C4-2B (cell line): ENCODE data around the gene MINDY4.
"Not testable (repeated sequence)": the region's sequence is repeated elsewhere in the genome, so short reads cannot be mapped to it uniquely, and the experiment has no call there.

Experiments used
- H3K27ac ChIP-seq: fragments of 450-650 bp; 2 replicates; pipeline ENCODE4 v1.5.1; 2017
- ZFX ChIP-seq: fragments of 450-650 bp; IDR thresholded peaks from 2 replicates; pipeline ENCODE4 v1.6.1; 2017
- TF ChIP-seq, protein P1 (sequence below): fragments of 450-650 bp; conservative IDR thresholded peaks from 2 replicates; pipeline ENCODE4 v1.5.1; 2017; ENCODE audit warnings: mild to moderate bottlenecking

Gene MINDY4

DNA sequence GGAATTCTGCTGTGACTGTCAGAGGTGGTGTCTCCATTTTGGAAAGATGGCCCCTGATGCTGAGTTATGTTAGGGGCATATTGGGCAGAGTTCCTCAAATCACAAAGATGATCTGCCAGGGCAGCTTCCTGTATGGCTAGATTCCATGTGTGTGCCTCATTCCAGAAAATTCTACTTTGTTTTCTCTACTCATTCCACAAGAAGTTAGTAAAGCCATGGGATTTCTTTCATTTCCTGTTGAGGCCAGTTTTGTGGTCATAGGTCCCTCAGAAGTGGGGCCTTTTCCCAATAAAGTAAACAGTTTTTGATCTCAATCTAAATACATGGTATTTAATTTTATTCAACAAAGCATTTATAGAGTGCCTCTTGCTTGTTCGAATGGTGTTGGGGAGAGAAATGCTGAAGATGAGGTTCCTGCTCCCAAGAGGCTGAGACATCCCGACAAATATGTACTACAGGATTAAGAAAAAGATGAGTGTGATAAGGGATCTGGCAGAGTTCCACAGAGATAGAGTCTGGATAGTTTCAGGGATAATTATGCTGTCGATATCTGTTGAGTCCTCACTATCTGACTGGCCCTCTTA is 33.0 kb downstream of the MINDY4 start:
- H3K27ac ChIP-seq, result no peak overlapping the region
- no peak for TF ChIP-seq ZFX
- TF ChIP-seq, protein P1, sequence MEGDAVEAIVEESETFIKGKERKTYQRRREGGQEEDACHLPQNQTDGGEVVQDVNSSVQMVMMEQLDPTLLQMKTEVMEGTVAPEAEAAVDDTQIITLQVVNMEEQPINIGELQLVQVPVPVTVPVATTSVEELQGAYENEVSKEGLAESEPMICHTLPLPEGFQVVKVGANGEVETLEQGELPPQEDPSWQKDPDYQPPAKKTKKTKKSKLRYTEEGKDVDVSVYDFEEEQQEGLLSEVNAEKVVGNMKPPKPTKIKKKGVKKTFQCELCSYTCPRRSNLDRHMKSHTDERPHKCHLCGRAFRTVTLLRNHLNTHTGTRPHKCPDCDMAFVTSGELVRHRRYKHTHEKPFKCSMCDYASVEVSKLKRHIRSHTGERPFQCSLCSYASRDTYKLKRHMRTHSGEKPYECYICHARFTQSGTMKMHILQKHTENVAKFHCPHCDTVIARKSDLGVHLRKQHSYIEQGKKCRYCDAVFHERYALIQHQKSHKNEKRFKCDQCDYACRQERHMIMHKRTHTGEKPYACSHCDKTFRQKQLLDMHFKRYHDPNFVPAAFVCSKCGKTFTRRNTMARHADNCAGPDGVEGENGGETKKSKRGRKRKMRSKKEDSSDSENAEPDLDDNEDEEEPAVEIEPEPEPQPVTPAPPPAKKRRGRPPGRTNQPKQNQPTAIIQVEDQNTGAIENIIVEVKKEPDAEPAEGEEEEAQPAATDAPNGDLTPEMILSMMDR, result no peak

DNA sequence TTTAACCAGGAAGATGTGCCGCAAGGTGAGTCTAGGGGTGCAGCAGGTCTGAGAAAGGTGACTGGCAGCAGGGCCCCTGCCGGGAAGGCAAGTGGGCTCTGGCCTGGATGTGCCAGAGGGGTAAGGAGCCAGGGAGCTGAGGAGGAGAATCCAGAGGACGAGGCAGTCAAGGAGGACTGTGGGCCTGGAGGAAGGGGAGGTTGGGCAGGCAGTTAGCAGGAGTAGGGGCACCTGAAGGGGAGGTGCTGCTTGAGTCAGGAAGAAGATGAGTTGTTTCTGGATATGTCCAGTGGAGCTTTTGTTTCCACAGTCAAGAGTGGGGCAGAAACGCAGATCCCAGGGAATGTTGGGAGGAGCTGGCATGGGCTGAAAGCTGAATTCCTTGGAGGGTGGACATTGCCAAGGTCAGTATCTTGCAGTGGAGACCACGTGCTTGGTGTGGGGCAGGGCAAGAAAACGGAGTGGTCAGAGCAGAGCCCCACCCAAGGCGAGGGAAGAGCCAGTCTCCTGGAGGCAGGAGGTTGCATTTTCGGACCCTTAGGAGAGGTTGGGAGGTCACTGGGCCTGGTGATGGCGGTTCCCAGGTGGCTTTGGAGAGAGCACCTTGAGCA is 34.0 kb downstream of the MINDY4 start:
- no peak overlapping the region for H3K27ac ChIP-seq
- no peak for TF ChIP-seq ZFX
- TF ChIP-seq, protein P1, result no peak

DNA sequence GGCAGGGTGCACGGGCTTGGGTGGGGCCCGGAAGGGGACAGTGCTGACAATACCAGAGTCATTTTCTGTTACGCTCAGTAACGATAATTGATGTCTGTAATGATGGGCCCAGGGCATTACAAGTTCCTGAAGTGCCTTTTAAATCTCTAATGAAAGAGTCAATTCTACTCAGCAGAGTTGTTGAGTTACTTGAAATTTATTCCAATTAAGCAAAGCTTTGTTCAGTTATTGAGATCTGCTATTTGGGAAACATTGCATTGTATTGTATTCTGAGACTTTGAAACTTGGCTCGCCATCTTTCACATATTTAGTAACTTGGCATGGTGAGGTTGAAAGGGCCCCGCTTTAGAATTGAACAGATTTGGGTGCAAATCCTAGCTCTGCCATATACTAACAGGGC is 34.7 kb downstream of the MINDY4 start:
- no peak overlapping the region for H3K27ac ChIP-seq
- TF ChIP-seq, protein P1, result no peak
- TF ChIP-seq ZFX, result no peak

DNA sequence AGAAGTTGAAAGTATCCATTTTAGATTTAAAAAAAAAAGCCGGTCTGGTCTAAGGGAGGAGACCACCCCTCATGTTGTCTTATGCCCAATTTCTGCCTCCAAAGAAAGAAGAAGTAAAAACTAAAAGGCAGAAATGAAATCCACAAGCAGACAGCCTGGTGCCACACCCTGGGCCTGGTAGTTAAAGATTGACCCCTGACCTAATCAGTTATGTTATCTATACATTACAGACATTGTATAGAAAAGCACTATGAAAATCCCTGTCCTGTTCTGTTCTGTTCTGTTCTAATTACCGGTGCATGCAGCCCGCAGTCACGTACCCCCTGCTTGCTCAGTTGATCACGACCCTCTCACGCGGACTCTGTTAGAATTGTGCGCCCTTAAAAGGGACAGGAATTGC is 36.3 kb downstream of the MINDY4 start:
- not testable (repeated sequence) for H3K27ac ChIP-seq

DNA sequence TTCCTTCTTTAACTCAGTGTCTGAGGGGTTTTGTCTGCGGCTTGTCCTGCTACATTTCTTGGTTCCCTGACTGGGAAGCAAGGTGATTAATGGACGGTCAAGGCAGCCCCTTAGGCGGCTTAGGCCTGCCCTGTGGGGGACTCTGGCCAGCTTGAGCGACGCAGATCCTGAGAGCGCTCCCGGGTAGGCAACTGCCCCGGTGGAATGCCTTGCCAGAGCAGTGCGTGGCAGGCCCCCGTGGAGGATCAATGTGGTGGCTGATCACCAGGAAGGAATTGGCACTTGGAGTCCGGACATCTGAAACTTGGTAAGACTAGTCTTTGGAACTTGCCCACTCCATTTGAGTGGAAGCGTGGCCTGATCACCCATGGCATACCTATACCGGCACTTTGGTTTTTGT is 36.7 kb downstream of the MINDY4 start:
- not testable (repeated sequence) for H3K27ac ChIP-seq

DNA sequence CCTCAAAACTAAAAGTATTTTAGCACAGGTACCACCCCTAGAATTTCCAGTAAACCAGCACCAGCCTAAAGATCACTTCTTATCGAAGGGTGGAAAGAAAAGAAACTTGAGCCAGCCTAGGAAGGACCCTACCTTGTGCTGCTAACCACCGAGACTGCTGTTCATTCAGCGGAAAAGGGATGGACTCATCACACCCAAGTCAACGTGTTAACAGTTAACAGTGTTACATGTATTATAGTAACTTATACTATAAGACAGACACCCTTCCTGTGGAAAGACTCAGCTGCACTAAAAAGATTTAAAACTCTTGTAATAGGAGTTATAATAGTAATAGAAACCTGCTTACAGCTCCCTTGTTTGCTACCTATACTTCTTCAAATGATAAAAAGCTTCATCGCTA is 39.8 kb downstream of the MINDY4 start:
- TF ChIP-seq ZFX, result no peak
- TF ChIP-seq, protein P1, result no peak
- no peak overlapping the region for H3K27ac ChIP-seq

DNA sequence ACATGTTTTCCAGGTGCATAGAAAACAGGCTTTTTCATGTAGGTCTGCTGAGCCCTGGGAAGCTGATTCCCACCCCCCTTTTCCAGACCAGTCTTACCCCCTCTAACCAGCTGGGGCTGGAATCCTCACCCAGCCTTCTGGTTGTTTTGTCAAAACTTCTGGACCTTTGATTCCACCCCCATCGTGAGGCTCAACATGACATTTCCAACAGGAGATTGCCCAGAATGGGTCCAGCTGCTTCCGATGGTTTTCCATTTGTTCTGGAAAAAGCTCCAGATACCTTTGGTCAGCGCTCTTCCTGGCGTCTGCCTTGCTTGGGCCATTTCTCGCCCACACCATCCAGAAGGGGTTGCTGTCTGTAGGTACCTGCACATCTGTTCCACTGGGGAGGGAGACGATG is 41.5 kb downstream of the MINDY4 start:
- TF ChIP-seq, protein P1, result no peak
- no peak for TF ChIP-seq ZFX
- no peak overlapping the region for H3K27ac ChIP-seq

DNA sequence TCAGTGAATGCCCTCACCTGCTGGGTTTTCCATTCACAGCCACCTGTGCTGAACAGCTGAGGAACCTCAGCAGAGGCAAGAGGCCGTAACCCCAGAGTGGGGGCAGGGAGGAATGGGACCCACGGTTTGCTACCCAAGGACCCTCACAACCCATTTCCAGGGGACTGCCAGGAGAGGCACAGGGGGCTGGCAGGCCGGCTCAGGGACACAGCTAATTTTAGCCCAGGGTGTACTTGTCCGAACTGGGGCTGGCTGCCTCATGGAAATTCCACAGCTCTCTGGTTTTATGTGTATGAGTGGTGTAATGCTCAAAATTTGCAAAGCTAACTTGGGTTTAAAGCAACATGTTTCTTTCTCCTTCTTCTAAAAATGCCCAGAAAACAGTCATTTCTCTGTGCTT is 42.2 kb downstream of the MINDY4 start:
- TF ChIP-seq, protein P1, result no peak
- no peak for TF ChIP-seq ZFX
- H3K27ac ChIP-seq, result no peak overlapping the region
